LNCaP clone FGC (cell line): ENCODE measurements around the gene SMIM22.
A peak's percentile ranks its signal among the peaks of the same experiment; 100 is the strongest.

Experiments
- DNase-seq: peaks from one replicate; pipeline ENCODE4 v3.0.0-alpha.2; 2011; ENCODE audit warnings: low read depth
- H3K4me3 ChIP-seq: 2 replicates; pipeline ENCODE4 v1.5.1; 2011; ENCODE audit warnings: mild to moderate bottlenecking, low read depth, low read length, control low read depth
- TF ChIP-seq, protein P1 (sequence below): IDR thresholded peaks from 2 replicates; pipeline ENCODE4 v1.5.1; 2012; ENCODE audit warnings: mild to moderate bottlenecking; ENCODE audit not compliant: control insufficient read depth, insufficient read depth; ENCODE audit errors: extremely low read depth

Gene SMIM22

DNA sequence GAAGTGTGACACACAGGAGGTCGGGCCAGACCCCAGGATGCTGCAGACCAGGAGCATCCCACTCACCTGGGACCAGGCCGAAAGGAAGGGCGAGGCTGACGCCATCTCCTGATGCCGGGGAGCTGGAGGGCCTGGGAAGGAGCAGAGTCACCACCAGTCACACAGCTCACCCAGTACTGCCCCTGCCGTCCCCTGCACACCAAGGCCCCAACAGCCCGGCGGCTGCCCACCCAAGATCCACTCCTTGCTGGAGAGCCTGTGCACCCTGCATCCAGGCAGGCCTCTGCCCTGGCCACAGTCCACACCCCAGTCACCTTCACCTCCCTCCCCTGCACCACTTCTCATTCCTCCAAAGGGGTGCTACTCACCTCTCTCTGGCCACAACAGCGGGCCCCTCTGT lies 33.0 kb upstream of the SMIM22 start:
- TF ChIP-seq, protein P1, sequence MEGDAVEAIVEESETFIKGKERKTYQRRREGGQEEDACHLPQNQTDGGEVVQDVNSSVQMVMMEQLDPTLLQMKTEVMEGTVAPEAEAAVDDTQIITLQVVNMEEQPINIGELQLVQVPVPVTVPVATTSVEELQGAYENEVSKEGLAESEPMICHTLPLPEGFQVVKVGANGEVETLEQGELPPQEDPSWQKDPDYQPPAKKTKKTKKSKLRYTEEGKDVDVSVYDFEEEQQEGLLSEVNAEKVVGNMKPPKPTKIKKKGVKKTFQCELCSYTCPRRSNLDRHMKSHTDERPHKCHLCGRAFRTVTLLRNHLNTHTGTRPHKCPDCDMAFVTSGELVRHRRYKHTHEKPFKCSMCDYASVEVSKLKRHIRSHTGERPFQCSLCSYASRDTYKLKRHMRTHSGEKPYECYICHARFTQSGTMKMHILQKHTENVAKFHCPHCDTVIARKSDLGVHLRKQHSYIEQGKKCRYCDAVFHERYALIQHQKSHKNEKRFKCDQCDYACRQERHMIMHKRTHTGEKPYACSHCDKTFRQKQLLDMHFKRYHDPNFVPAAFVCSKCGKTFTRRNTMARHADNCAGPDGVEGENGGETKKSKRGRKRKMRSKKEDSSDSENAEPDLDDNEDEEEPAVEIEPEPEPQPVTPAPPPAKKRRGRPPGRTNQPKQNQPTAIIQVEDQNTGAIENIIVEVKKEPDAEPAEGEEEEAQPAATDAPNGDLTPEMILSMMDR: no peak
- DNase-seq: no peak
- no peak overlapping the region for H3K4me3 ChIP-seq

DNA sequence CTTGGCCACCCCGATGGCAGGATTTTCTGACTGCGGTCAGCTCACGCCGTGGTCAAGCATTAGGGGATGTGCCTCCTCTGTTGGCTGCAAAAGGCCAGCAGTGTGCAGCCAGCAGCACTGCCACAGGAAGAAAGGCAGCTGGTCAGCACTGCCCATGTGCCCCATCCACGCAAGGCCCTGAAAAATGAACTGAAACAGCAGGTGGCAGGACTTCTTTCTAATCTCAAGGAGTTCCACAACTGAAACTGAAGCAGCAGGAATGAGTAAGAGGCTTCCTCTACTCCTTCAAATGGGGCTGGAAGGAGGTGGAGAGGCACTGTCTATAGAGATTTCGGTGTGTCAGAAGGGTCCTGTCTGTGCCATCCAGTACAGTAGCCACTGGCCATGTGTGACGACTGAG lies 31.4 kb upstream of the SMIM22 start:
- H3K4me3 ChIP-seq: no peak overlapping the region
- TF ChIP-seq, protein P1: no peak

DNA sequence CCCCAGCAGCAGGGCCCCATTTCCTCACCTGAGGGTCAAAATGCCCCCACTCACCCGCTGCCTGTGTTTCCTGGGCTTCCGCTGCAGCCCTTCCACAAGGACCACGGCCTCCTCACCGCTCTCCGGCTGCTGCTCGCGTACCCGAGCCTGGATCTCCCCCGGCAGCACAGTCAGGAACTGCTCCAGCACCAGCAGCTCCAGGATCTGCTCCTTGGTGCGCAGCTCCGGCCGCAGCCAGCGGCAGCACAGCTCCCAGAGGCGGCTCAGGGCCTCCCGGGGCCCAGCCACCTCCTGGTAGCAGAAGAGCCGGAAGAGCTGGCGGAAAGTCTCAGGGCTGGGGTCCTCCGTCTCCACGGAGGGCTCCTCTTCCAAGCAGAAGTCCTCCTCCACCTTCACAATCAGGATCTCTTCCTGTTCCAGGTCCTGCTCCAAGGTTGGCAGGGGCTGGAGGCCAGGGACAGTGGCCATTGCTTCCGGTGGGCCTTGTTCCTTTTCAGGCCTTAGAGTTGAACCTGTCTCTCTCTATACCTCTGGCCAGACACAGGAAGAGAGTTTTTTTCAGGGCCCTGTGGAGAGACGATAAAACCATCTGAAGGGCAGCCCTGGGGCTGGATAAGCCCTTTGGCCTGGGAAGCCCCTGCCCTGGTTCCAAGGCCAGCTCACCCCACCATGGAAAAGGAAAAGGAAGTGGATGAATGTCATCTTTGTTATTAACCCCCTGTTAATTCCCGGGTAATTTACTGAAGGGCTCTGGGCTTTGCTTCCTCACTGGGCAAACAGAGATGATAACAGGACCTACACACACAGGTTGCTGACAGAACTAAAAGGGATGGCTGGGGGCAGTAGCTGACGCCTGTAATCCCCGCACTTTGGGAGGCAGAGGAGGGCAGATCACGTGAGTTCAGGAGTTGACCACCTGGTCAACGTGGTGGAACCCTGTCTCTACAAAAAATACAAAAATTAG lies 29.4 kb upstream of the SMIM22 start:
- DNase-seq: no peak
- peak overlapping the region; percentile 99 for H3K4me3 ChIP-seq
- TF ChIP-seq, protein P1: no peak

More for the DNA sequence above, 31.4 kb upstream of the SMIM22 start:
- no peak for DNase-seq

DNA sequence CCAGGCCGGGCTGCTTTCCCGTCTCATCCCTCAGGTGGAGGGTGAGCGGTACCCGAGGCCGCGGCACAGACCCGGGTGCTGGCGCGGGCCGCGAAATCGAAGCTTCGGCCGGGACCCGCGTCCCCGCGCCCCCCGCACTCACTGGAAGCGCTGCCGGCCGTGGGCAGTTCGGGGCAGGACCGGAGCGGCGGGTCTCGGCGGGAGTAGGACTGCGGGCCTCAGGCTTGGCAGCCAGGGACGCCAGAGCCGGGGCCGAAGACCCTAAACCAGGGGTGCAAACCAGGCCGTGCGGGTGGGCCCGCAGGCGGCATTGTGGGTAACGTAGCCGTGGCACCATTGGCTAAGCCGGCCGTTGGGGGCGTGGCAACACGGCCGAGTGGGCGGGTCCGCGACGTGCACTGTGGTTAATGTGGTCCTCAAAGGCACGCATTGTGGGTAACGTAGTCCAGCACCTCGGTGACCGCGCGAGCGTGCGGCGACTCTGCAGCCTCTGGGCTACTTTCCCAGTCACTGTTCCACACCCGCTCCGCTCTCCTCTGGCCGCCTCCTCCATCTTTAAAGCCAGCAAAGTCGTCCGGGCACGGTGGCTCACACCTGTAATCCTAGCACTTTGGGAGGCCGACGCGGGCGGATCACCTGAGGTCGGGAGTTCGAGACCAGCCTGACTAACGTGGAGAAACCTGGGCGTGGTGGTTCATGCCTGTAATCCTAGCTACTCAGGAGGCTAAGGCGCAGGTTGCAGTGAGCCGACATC lies 28.1 kb upstream of the SMIM22 start, which contains the start of gene ZNF500:
ZNF500 (minus strand) TSS at position 288 of the 754 bp plus-strand sequence. CDS start 1,184 bp downstream, outside the sequence.
- TF ChIP-seq, protein P1: no peak
- peak; percentile 92 for DNase-seq

DNA sequence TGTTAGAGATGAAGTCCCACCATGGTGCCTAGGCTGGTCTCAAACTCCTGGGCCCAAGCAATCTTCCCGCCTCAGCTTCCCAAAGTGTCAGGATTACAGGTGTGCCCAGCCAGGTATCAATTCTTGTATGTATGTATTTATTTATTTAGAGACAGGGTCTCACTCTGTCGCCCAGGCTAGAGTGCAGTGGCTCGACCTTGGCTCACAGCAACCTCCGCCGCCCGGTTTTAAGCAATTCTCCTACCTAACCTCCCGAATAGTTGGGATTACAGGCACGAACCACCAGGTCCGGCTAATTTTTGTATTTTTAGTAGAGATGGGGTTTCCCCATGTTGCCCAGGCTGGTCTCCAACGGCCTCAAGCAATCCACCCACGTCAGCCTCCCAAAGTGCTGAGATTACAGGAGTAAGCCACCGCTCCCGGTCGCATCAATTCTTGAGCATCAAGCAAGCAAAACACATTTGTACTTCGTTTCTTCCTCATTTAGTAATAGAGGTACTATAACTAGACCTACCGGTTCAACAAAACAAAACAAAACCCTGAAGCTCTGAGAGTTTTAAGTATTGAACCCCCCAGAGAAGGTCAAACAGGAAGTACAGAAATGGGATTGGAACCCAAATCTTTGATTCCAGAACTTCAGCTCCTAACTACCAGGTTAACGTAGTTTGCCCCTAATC lies 27.2 kb upstream of the SMIM22 start:
- TF ChIP-seq, protein P1: no peak
- peak overlapping the region; percentile 57 for H3K4me3 ChIP-seq
- DNase-seq: no peak

More for the DNA sequence above, 28.1 kb upstream of the SMIM22 start, which contains the start of gene ZNF500:
- peak within 1 kb of the TSS; percentile 99 for H3K4me3 ChIP-seq

DNA sequence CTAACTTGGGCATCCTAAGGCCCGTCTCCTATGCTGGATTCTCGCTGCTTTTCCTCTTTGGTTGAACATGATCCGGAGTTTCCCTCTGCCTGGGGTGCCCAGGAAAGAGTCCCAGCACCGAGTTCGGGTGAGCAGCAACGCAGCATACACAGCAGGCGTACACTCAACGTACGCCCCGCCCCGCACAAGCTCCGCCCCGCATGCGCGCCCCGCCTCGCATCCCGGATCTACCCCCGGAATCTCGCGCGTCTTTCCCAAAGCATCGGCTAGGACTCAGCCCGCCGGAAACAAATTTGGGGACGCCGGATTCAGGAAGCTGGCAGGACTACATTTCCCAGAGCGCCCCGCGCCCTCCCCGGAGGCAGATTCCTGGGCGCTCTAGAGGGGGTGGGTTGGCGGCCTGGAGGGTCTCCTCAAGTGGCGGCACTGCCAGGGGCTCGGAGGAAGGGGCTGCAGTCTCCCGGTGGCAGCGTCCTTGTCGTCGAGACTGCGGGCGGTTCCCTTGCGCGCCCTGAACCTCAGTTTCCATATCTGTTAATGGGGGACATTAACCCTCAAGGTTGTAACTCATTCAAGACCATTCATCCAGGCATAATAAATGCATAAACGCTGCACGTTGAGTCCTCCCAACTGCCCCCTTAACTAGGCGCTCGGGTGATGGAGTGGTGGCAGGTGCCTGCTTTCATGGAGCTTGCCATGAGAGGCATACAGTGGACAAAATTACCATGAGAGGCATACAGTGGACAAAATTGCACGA lies 26.4 kb upstream of the SMIM22 start:
- DNase-seq: peak; percentile 77
- H3K4me3 ChIP-seq: peak overlapping the region; percentile 57
- TF ChIP-seq, protein P1: no peak
